Panc1 (cell line): ENCODE data around the gene FARP1. TPM values are rescaled to one million over a fixed set of nuclear protein-coding genes. Genes with fewer than 3 reads are reported as not detected.

ENCODE experiments used
- ATAC-seq: fragments of 200-7000 bp; cut with Tn5 transposase; 2 replicates; pipeline ENCODE4 v1.9.1; 2020; ENCODE audit warnings: mild to moderate bottlenecking, moderate library complexity
- BruUV-seq: library from RNA; stranded (reverse); fragments of 400-500 nt; replicated peaks from 2 replicates; lab custom pipeline; 2021; lab: Mats Ljungman, UMichigan
- CTCF ChIA-PET: fragments of 300-600 bp; sonication (Branson Sonifier 250); formaldehyde crosslinking; loops from one replicate; lab custom pipeline; 2022; ENCODE audit warnings: antibody characterized with exemption; lab: Charles Lee
- POLR2A ChIA-PET: fragments of 300-600 bp; sonication (Branson Sonifier 250); formaldehyde crosslinking; loops from one replicate; lab custom pipeline; 2022; ENCODE audit warnings: antibody characterized with exemption; lab: Charles Lee
- DNase-seq: peaks from one replicate; pipeline ENCODE4 v3.0.0-alpha.2; 2010; ENCODE audit warnings: low read depth, low spot score
- H3K27ac ChIP-seq: 2 replicates; pipeline ENCODE4 v1.5.1; 2011; ENCODE audit warnings: mild to moderate bottlenecking, low read length, inconsistent platforms
- H3K27me3 ChIP-seq: fragments of 200-500 bp; sonication (Bioruptor generic); 2 replicates; pipeline ENCODE4 v1.6.0; 2014; ENCODE audit warnings: low read length, inconsistent platforms; ENCODE audit not compliant: control insufficient read depth, insufficient read depth
- H3K36me3 ChIP-seq: fragments of 200-500 bp; sonication (Bioruptor generic); 2 replicates; pipeline ENCODE4 v1.5.1; 2014; ENCODE audit warnings: inconsistent platforms, mild to moderate bottlenecking, low read length, moderate library complexity; ENCODE audit not compliant: control insufficient read depth, insufficient read depth
- H3K4me1 ChIP-seq: 2 replicates; pipeline ENCODE4 v1.5.1; 2011; ENCODE audit warnings: inconsistent platforms, mild to moderate bottlenecking, low read length, moderate library complexity; ENCODE audit not compliant: control insufficient read depth, insufficient read depth
- H3K4me3 ChIP-seq, 2 experiments: 2 replicates each; pipeline ENCODE4 v1.5.1; 2011 to 2012; ENCODE audit warnings: low read depth in 2 of 2, low read length in 2 of 2, mild to moderate bottlenecking in 2 of 2, inconsistent platforms in 1 of 2, moderate library complexity in 1 of 2
- H3K9me3 ChIP-seq: fragments of 200-500 bp; sonication (Bioruptor generic); 2 replicates; pipeline ENCODE4 v1.5.1; 2014; ENCODE audit warnings: low read depth, mild to moderate bottlenecking, inconsistent platforms, low read length, moderate library complexity; ENCODE audit not compliant: control insufficient read depth, insufficient read depth
- CTCF ChIP-seq: fragments of 450-650 bp; IDR thresholded peaks from 2 replicates; pipeline ENCODE4 v1.5.1; 2017; ENCODE audit warnings: mild to moderate bottlenecking
- POLR2AphosphoS5 ChIP-seq: IDR thresholded peaks from 2 replicates; pipeline ENCODE4 v1.6.1; 2012; ENCODE audit warnings: mild to moderate bottlenecking, low read depth, low read length, moderate library complexity
- REST ChIP-seq, 2 experiments: IDR thresholded peaks; 2 replicates each; pipeline ENCODE4 v1.6.1; 2011 to 2012; ENCODE audit warnings: low read depth in 2 of 2, control low read depth in 1 of 2, low read length in 1 of 2, mild to moderate bottlenecking in 1 of 2, moderate library complexity in 1 of 2; ENCODE audit not compliant: insufficient read depth in 1 of 2
- SIN3A ChIP-seq: IDR thresholded peaks from 2 replicates; pipeline ENCODE4 v1.6.1; 2012; ENCODE audit warnings: low read depth, mild to moderate bottlenecking, low read length, moderate library complexity, borderline replicate concordance; ENCODE audit not compliant: insufficient read depth
- TCF7L2 ChIP-seq: IDR thresholded peaks from 2 replicates; pipeline ENCODE4 v1.6.1; 2011; ENCODE audit warnings: mild to moderate bottlenecking, low read depth, low read length, inconsistent platforms
- in situ Hi-C: cut with HindIII; loops from 2 replicates; pipeline ENCODE4 v1.10.0; 2016; ENCODE audit warnings: low sequenced_read_pairs, low pct_unique_long_range_greater_than_20kb
- intact Hi-C: fragments of 100-400 bp; cut with micrococcal nuclease; formaldehyde crosslinking; loops from one replicate; pipeline ENCODE4 v1.10.0; 2022; ENCODE audit not compliant: unreplicated experiment
- total RNA-seq: library from RNA; stranded (reverse); gene quantifications from one replicate; pipeline ENCODE4 v1.2.1, GENCODE V29; 2021; ENCODE audit not compliant: unreplicated experiment

FARP1 gene
- total RNA-seq, 1 experiment from 2014 or later: 61.9 TPM

- Histone ChIP-seq H3K9me3 (no peaks in the 10 kb centered on the region), H3K4me3 (no peak overlapping the region), H3K27ac (no peak overlapping the region), H3K4me1 (no peaks in the 10 kb centered on the region), H3K27me3 (no peaks in the 10 kb centered on the region), H3K36me3 (no peaks in the 10 kb centered on the region)
- no peak for DNase-seq
- in situ Hi-C loops: loop anchor here (25.0 kb wide), 1 partner anchor 279 kb away; the partner anchor contains the start of gene FARP1
- TF ChIP-seq TCF7L2 (no peak), CTCF (no peak), POLR2AphosphoS5 (no peak), SIN3A (no peak)
- no peak for ATAC-seq
- intact Hi-C loops: no loop called here
- ChIA-PET CTCF (no interaction called here), POLR2A (no interaction called here)
- BruUV-seq: no TSS peak
Observed at GRCh38 chr13:98416408-98416807, 273.5 kb downstream of the FARP1 start.

DNA sequence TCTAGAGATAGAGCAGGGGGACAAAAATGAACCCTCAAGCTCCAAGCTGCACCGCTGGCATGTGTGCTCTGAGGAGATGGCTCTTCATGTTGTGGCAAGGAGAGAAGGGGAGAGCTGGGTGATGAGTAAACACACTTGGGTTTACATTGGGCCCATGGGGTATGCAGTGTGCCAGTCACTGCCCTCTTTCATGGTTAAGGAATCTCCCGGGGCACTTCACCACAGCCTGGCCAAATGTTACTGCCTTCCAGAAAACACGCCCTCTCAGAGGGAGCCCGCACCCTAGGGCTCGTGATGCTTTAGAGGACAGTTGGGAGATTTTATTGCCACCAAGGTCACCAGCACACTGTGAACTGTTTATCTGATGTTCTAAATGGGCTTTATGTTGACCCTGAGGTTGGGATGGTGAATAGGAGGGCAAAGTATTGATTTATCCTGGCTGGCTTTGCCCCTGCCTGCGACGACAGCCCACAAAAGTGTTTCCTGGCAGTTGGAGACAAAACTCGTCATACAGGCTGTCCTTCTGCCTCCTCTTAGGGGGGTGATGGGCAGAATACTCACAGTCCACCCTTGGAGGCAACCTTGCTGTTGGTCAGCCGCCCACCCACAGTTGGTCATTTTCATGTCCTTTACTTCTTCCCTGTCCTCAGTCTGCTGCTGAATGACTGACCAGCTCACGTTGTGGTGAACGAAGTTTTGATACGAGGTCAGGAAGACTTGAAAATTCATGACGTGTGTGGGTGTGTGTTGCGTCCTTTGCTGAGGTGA lies 277.1 kb downstream of the FARP1 start:
- POLR2A ChIA-PET: interaction anchor here (0.8 kb wide), 1 partner anchor 54 kb away, joined by 10 read pairs; no protein-coding TSS in a partner anchor
- no peak overlapping the region for H3K4me3 ChIP-seq
- no TSS peak for BruUV-seq
- no peak for DNase-seq
- in situ Hi-C loops: loop anchor here (25.0 kb wide), 1 partner anchor 283 kb away; the partner anchor contains the start of gene FARP1
- intact Hi-C loops: loop anchor here (10.0 kb wide), 1 partner anchor 285 kb away; no protein-coding TSS in a partner anchor
- no peaks in the 10 kb centered on the region for H3K9me3 ChIP-seq
- H3K4me1 ChIP-seq: no peaks in the 10 kb centered on the region
- no peaks in the 10 kb centered on the region for H3K27me3 ChIP-seq
- no peak overlapping the region for H3K27ac ChIP-seq
- CTCF ChIA-PET: no interaction called here
- ATAC-seq: no peak
- no peaks in the 10 kb centered on the region for H3K36me3 ChIP-seq
- TF ChIP-seq POLR2AphosphoS5: no peak
- TF ChIP-seq SIN3A: no peak
- TF ChIP-seq CTCF: no peak
- TF ChIP-seq REST (IDR thresholded peaks at IDR 0.05; ENCODE audit: insufficient read depth in 1 of 2, low read depth in 2 of 2, low read length in 1 of 2): no peak
- TF ChIP-seq TCF7L2: no peak
